NCI-H226 (cell line): ENCODE measurements around the gene SLC7A10.

Source experiments
- DNase-seq: peaks from one replicate; pipeline ENCODE4 v3.0.0-alpha.2; 2015

The SLC7A10 gene

DNA sequence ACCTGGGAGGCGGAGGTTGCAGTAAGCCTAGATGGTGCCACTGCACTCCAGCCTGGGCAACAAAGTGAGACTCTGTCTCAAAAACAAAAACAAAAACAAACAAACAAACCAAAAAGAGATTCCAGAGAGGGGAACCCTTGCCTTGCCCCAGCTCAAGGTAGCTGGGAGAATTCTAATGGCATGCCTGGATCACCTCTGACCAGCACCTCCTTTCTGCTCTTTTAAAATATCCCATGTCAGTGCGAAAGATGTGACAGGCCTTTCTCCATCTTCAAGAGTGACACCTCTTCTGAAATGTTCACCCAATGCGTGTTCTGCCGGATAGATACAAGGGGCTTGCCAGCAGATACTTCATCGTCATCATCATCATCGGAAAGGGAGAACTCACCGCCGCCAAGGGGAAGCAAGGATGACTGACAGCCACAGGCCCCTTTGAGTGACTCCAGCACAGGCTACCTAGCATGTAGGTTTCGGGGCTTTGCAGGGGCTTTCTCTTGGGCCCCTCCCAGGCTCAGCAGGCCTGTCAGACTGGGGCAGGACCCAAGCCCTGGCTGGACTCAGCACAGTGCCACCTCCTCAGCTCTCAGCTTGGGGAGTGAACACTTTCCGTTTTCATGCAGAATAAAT, 50.4 kb downstream of the SLC7A10 start:
- DNase-seq = no peak

DNA sequence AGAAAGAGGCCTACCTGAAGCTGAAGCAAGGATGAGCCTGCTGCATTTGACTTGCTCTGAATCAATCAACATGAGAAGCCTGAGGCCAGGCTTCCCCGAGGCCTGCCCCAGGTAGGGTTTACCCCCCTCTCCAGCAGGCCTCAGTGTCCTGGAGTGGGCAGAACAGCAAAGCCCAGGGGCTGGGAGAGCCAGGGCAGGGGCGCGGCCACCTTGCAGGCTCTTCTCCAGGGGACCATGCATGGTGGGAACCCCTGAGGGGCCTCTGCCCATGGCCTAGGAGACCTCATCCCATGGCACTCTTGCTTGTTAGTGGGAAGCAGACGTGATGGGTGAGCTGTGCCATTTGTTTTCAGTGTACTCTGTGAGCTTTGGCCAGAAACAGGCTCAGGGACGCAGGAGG, 51.5 kb downstream of the SLC7A10 start:
- no peak for DNase-seq

DNA sequence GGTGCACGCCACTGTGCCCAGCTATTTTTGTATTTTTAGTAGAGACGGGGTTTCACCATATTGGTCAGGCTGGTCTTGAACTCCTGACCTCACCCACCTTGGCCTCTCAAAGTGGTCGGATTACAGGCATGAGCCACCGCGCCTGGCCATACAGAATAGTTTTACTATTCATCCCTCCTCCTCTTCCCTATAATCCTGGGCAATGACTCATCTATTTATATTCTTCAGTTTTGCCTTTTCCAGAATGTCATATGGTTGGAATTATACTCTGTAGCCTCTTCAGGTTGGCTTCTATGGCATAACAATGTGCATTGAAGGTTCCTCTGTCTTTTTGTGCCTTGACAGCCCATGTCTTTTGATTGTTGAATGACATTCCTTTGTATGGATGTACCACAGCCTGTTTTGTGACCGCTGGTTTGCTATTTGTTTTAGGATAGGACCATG, 53.7 kb downstream of the SLC7A10 start:
- DNase-seq = no peak

DNA sequence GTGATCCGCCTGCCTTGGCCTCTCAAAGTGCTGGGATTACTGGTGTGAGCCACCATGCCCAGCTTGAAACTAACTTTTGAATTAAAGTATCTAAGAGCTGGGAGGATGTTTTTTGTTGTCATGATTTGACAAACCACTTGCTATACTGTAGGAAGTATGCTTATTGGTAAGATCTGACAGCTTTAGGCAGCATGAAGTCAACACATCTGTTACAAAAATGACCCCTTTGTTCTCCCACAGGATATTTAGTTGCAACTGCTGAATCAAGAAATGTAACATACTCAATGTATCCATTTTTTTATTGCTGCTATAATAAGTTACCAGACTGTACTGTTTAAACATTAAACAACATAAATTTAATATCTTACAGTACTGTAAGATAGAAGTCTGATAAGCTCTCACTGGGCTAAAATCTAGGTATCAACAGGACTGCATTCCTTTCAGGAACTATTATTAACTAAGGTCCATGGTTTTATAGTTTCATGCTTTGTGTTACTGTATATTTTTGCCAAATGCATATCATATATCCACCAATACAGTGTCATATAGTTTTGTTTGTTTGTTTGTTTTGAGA, 54.3 kb downstream of the SLC7A10 start:
- no peak for DNase-seq

DNA sequence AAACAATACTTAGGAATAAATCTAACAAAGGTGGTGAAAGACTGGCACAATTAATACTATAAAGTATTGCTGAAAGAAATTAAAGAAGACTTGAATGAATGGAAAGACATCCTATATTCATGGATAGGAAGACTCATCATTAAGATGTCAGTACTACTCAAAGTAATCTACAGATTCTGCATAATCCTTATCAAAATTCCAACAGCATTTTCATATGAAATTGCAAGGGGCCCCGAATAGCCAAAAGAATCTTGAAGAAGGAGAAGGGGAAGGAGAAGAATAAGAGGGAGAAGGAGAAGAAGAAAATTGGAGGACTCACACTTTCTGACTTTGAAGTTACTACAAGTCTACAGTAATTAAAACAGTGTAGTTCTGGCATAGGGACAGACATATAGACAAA, 57.1 kb downstream of the SLC7A10 start:
- no peak for DNase-seq

DNA sequence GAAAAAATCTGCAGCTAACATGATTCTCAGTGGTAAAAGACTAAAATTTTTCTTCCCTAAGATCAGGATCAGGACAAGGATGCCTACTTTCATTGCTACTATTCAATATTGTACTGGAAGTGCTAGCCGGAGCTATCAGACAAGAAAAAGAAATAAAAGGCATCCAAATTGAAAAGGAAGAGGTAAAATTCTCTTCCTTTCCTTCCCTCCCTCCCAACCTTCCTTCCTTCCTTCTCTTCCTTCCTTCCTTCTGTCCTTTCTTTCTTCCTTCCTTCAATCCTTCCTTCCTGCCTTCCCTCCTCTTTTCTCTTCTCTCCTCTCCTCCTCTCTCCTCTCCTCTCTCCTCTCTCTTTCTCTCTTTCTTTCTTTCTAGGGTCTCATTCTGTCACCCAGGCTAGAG, 58.2 kb downstream of the SLC7A10 start:
- DNase-seq = no peak

DNA sequence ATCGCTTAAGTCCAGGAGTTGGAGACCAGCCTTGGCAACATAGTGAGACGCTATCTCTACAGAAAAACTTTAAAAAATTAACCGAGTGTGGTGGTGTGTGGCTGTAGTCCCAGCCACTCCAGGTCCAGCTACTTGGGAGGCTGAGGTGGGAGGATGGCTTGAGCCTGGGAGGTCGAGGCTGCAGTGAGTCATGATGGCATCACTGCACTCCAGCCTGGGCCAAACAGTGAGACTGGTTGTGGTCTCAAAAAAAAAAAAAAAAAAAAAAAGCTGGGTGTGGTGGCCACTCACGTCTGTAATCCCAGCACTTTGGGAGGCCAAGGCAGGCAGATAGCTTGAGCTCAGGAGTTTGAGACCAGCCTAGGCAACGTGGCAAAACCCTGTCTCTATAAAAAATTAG, 59.6 kb downstream of the SLC7A10 start:
- DNase-seq = peak; percentile 39

DNA sequence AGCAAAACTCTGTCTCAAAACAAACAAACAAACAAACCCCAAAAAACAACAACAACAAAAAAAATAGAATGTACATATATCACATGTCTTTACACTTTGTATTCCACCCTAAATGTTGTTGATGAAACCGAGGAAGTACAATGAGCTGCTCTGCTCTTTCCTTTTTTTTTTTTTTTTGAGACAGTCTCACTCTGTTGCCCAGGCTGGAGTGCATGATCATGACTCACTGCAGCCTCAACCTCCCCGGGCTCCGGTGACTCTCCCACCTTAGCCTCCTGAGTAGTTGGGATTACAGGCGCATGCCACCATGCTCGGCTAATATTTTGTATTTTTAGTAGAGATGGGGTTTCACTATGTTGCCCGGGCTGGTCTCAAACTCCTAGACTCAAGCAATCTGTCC, 62.2 kb downstream of the SLC7A10 start:
- no peak for DNase-seq

DNA sequence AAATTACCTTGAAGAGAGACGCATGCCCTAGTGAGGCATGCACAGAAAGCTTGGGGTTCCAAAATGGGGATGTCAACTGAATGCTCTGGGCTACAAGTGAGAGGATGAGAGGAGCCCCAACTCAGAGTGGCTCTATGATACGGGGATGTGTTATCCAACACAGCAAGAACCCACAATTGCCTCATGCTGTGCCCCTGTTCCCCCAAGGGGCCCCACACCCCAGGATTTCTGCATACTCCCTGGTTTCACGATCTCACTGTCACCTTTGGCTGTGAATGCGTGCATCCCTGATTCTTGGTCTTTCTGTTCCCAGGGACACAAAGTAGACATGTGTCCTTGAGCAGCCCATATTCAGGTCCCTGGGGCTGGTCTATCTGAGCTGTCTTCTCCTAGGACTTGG, 64.4 kb downstream of the SLC7A10 start:
- no peak for DNase-seq

DNA sequence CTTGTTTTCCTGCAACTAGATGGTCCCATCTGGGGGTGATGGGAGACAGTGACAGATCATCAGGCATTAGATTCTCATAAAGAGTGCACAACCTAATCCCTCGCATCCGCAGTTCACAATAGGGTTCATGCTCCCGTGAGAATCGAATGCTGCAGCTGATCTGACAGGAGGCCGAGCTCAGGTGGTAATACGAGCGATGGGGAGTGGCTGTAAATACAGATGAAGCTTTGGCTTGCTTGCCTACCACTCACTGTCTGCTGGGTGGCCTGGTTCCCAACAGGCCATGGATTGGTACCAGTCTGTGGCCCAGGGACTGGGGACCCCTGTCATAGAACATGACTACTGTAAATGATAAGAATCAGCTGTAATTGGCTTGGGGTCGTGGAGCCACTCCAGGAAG, 65.8 kb downstream of the SLC7A10 start:
- no peak for DNase-seq

DNA sequence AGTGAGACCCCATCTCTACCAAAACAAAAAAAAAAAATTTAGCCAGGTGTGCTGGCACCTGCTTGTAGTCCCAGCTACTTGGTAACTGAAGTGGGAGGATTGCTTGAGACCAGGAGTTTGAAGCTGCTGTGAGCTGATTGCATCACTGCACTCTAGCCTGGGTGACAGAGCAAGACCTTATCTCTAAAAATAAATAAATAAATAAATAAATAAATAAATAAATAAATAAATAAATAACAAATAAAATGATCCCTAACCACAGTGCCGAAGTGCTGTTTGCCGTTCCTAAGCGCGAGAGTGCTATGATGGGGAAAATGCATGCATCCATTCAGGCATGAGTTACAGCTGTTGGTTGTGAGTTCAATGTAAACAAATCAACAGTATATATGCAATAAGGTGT, 66.5 kb downstream of the SLC7A10 start:
- no peak for DNase-seq
